Gastroesophageal sphincter (tissue), 3 donors: Measurements from ENCODE around the gene AMOTL1.

Source experiments
- CTCF ChIP-seq, 4 experiments: fragments of 200-600 bp in 2 of 4; fragments of 450-650 bp in 2 of 4; sonication (generic) in 1 of 4; IDR thresholded peaks; one replicate each; pipeline ENCODE4 v1.5.1; 2017 to 2019; ENCODE audit warnings: antibody characterized with exemption in 4 of 4, mild to moderate bottlenecking in 2 of 4, moderate library complexity in 2 of 4
- POLR2A ChIP-seq, 2 donors: fragments of 450-650 bp; IDR thresholded peaks; one replicate each; pipeline ENCODE4 v1.6.1; 2017; ENCODE audit warnings: antibody characterized with exemption in 2 of 2, mild to moderate bottlenecking in 2 of 2, moderate library complexity in 1 of 2
- POLR2AphosphoS5 ChIP-seq: sonication (generic); formaldehyde crosslinking; IDR thresholded peaks from one replicate; pipeline ENCODE4 v1.6.1; 2017; ENCODE audit warnings: antibody characterized with exemption

GRCh38 chr11:94854770-94855633 is 86.8 kb downstream of the AMOTL1 start:
- TF ChIP-seq POLR2A (IDR thresholded peaks at IDR 0.05) (no peak), POLR2AphosphoS5 (no peak), CTCF (IDR thresholded peaks at IDR 0.05) (no peak)
